ENCODE data around the gene LGALS3BP.
"Not testable (repeated sequence)": the region's sequence is repeated elsewhere in the genome, so short reads cannot be mapped to it uniquely, and the experiment has no call there.

The LGALS3BP gene, protein sequence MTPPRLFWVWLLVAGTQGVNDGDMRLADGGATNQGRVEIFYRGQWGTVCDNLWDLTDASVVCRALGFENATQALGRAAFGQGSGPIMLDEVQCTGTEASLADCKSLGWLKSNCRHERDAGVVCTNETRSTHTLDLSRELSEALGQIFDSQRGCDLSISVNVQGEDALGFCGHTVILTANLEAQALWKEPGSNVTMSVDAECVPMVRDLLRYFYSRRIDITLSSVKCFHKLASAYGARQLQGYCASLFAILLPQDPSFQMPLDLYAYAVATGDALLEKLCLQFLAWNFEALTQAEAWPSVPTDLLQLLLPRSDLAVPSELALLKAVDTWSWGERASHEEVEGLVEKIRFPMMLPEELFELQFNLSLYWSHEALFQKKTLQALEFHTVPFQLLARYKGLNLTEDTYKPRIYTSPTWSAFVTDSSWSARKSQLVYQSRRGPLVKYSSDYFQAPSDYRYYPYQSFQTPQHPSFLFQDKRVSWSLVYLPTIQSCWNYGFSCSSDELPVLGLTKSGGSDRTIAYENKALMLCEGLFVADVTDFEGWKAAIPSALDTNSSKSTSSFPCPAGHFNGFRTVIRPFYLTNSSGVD

DNA sequence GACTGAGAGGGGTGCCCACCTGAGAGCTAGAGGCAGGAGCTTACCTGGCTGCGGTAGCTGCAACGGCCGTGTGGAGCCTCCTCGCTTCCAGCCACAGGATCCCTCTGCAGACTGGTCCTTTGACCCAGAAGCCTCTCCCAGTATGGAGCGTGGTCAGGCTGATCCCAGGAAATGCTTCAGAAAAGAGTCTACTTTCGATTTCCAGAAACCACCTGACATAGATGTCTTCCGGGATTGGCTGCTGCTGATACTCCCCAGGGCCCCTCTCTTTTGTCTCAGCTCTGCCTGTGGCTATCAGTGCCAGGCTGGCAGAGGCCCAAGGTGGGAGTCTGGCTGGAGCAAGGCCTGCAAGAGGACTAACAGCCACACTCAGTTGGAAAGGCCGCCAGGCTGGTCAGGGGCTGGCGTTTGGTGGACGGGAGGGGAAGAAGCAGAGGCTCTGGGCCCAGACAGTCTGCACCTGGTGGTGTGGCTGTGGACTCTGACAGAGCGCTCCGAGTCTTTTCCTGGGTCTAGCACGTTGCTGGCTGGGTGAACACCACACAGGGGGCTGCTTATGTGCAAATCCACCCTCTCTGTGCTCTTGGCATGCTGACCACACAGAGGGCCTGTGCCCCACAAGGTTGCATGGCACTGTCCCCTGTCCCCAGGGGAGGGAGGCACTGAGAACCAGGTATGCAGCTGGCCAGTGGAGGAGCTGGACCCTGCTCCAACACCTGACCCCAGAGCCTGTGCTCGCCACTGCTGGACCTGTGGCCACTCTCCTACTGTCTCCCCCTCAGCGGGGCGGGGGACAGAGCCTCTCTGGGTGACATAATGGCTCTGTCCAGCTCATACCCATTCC lies at the start of gene LGALS3BP:
TSS of gene LGALS3BP (minus strand) at position 144 of the 844 bp plus-strand sequence. CDS start 2,732 bp downstream, outside the sequence.
- no peak for DNase-seq

DNA sequence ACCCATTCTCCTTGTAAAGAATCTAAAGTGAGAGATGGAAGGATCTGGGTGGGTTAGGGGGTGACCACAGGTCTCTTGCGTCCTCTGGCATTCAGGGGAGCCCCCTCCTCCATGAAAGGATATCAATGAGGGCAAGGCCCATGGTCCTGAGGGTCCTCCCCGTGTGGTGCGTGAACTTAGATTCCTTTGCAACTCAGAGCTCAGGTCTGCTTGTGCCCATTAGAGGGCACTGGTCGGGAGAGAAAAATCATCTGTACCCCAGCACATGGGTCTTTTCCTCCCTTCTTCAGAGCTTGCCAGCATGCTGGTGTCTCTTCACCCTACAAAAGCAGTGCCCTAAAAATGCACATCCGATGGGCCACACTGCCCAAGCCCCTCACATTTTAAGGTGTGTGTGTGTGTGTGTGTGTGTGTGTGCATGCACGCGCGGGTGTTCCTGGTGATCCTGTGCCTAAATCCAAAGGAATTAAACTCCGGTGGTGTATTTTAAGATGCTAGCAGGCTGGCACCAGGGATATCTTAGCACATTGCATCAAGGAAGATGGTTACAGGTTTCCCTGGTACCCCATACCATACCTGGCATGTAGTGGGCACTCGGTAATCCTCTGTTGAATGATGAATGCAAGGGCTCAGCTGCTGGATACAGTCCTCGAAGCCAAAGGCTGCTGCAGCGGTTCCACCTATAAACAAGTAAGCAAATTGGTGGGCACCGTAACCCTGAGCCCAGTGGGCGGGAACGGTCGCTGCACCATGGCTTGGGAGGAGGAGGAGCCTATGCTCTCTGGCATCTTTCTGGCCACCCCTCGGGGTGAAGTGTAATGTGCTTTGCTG lies 49.0 kb upstream of the LGALS3BP start:
- DNase-seq: peak; percentile 46

DNA sequence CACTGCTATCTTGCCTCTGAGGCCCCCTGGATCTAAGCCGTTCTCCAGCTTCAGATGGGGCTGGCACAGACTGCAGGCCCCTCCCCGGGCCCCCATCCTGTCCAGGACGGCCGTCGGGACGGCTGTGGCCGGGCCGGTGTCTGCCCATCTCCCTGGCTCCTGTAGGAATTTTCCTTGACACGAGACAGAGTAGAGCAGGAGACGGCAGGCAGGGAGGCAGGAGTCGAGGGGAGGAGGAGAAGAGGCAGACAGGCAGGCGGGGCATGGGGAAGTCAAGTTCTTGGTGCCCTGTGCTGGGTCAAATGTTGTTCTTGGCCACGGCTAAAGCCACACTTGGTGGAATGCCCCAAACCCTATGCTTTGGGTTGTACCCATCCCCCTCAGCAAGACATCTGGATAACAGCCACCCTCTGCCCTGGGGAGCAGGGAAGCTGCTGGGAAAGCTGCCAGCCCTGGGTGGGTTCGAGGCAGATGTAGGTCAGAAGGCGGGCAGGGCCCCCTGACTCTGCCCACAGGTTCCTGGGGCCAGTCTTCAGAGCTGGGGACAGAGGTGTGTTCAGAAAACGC lies 48.3 kb upstream of the LGALS3BP start:
- peak; percentile 40 for DNase-seq

DNA sequence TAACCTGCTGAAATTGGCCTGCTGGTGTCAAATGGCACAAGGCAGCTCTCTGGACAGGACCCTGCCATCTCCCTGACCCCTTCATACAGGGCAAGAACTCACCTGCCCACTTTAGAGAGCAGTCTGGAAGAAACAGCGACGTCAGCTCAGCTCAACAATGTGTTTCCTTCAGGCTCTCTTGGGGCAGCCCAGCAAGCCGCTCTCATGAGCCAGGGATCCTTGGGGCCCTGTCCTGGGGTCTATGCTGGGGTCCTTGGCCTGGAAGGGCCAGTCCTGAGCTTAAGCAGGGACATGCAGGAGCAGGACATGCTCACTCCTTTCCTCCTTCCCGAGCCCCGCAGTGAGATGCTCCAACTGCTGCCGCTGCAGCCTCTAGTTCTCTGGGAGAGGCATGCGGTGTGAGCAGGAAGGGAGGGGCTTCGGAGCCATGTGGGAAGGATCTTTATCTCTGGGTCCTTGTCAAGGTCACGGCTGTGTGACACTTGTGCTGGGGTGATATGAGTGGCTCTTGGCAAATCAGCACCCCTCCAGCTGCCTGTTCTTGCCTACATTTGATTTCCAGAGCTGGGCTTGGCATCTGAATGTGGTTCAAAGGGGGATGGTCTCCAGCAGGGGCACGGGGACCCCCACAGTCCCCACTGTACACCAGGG lies 47.7 kb upstream of the LGALS3BP start:
- DNase-seq: peak; percentile 40

DNA sequence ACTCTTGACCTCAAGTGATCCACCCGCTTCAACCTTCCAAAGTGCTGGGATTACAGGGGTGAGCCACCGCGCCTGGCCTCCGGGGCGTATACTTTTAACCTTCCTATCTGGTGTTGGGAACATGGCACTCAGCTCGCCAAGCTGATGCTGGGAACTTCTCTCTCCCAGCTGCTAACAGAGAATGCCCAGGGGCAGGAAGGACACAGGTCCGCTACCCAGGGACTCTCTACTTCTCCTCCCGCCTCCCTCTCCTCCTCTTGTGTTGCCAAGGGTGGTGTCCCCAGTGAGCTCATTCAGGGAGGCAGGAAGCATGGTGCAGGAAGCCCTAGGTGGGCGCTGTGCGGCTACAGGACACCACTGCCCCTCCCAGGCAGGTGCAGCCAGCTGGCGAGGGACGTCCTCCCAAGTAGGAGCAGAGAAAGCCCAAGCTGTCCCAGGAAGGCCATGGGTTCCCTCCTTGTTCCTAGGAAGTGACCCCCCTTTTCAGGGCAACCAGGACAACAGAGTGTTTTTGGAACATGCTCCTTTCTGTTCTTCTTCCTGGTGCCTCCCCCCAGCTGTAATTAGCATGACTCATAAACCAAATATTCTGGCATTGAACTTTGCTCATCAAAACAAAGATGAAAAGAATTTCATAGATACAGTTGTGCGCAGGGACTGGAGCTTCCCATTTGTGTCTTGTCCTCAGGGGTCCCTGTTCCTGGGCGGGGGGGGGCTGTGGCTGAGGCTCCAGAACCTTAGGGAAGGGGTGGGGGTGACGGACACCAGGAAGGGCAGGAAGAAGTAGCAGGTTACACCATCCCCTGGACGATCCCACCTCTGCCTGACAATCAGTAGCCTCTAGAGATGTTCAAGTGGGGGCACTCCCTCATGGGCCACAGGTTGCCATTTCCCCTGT lies 46.9 kb upstream of the LGALS3BP start:
- DNase-seq: no peak

DNA sequence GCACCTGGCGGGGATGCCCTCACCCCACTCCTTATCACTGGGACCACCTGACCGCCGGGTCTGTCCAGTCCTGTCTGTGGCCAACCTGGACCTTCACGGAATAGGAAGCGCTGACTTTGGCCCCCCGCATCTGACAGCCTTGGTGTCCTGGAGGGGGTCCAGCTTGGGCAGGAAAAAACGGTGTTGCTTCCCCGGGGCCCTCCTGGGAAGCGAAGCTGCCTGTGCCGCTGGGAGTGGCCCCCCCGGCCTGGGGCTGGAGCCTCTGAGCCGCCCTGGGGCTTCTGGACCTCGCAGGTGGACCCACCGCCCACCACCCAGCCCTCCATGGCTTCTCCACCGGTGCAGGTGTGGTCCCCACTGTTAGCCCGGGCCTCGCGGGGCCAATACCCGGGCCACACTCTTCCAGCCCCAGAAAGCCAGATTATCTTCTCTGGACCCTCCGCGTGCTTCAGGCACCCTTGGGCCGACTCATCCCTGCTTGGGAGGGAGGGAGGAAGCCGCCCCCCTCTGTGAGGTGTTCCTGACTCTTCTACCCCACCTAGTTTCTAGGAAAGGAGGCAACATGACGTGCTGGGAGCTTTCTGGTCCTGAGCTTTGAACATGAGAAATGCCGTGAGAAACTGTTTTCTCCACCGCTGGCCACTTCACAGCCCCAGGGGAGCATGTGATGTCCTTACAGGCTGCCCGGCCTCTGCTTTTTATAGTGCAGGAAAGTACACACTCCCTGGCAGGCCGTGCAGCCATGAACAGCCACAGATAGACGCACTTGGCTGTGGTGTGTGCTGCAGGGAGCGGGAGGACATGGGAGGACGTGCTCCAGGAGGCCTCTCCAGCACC lies 45.4 kb upstream of the LGALS3BP start:
- DNase-seq: no peak

DNA sequence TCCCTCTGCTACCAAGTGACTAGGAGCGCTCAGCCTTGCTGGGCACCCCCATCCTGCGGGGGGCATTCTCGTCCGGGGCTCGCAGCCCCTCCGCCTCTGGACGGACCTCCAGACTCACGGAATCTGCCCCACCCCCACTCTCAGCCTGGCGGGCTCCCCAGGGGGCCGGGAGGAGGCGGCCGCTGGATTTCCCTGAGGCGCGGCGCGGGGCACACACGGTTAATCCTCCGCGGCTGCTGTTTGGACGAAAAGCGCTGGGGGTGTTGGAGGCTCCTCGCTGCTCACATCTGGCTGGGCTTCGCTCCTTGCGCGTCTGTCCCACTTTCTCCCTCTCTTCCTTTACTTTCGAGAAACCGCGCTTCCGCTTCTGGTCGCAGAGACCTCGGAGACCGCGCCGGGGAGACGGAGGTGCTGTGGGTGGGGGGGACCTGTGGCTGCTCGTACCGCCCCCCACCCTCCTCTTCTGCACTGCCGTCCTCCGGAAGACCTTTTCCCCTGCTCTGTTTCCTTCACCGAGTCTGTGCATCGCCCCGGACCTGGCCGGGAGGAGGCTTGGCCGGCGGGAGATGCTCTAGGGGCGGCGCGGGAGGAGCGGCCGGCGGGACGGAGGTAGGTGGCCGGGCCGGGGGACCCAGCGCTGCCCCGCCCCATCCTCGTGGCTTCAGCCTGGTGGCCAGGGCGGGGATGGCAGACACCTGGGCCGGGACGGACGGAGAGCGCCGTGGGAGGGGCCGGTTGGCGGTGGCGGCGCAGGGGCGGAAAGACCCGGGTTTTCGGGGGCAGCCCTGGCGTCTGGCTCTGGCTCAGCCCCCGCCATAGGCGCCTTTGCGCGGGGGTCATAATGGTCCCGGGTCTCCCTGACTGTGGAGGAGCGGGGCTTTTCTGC lies 44.4 kb upstream of the LGALS3BP start, which contains the start of gene C1QTNF1:
TSS of gene C1QTNF1 (plus strand) at position 284 of the 886 bp plus-strand sequence. CDS start 19,800 bp downstream, outside the sequence.
- peak; percentile 68 for DNase-seq

DNA sequence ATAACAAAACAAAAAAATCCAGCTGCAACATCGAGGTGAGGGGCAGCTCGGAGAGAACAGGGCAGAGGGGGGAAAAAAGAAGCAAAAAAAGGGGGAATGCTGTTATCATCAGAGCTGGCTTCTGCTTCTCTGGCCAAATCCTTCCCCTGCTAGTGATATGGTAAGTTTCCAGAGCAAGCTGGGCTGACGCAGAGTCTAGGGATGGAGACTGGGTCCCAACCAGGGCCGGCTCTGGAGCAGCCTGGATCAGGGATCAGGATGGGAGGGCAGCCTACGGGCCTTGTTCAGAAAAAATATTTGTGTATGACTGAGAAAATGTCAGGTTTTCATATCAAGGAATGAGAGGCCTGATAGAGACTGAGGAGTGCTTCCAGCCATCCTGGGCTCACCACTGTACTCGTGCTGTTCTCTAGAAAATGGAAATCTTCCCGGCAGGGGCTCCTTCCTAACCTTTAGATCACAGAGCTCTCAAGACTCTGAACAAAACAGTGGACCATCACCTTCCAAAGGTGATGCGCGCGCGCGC lies 43.5 kb upstream of the LGALS3BP start:
- DNase-seq: no peak

DNA sequence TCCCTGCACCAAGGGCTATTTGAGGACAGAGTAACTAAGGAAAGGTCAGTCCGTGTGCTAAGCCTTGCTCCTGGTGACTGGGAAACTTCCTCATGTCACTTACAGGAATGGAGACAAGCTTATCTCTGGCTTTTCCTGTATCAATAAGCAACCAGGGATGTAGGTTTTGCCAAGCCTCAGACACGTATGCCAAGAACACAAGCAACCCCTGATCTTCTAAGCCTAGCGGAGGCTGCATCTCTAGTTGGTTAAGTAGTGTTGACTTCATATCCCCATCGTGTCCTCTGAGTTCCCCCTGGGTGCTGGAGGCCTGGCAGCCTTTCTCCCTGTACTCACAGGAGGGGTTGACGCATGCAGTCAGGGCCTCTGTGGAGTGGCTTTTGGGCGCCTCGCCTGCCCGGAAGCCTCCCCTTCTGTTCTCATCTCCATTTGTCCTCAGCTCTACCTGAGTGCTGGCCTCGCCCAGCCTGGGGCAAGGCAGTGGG lies 42.8 kb upstream of the LGALS3BP start:
- no peak for DNase-seq

DNA sequence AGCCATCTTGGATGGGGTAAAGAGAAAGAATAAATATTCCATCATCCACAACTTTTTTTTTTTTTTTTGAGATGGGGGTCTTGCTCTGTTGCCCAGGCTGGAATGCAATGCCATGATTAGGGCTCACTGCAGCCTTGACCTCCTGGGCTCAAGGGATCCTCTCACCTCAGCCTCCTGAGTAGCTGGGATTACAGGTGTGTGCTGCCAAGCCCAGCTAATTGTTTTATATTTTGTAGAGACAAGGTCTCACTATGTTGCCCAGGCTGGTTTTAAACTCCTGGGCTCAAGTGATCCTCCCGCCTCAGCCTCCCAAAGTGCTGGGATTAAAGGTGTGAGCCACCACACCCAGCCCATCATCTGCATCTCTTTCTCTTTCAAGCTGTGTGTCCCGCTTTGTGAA lies 42.2 kb upstream of the LGALS3BP start:
- not testable (repeated sequence) for DNase-seq

DNA sequence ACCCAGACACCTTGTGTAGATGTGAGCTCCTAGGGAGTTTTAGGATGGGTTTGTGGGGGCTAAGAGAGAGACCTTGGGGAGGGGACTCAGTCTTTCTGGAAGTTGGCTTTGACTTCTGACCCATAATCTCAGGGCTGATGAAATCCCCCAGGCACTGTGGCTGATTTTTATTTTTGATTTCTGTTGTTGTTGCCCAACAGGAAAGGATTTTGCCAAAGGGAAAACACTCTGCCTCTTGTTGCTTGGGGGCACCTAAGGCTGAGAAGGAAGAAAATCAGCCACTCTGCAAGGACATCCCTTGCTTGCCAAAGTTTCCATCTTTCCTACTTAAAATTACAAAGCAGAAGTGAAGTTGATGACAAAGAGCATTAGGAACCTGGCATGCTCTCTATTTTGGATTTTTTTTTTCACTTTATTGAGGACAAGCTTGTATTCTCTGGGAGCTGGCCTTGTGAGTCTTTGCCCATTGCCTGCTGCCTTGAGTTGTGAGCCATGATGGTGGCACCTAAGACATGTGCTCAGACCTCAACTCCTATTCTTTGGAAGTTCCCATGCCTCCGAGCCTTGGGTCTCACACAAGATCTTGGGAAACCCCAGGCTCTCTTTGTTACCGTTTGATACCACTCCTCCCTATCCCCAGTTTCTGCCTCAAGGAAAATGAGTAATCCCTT lies 41.0 kb upstream of the LGALS3BP start:
- DNase-seq: no peak

DNA sequence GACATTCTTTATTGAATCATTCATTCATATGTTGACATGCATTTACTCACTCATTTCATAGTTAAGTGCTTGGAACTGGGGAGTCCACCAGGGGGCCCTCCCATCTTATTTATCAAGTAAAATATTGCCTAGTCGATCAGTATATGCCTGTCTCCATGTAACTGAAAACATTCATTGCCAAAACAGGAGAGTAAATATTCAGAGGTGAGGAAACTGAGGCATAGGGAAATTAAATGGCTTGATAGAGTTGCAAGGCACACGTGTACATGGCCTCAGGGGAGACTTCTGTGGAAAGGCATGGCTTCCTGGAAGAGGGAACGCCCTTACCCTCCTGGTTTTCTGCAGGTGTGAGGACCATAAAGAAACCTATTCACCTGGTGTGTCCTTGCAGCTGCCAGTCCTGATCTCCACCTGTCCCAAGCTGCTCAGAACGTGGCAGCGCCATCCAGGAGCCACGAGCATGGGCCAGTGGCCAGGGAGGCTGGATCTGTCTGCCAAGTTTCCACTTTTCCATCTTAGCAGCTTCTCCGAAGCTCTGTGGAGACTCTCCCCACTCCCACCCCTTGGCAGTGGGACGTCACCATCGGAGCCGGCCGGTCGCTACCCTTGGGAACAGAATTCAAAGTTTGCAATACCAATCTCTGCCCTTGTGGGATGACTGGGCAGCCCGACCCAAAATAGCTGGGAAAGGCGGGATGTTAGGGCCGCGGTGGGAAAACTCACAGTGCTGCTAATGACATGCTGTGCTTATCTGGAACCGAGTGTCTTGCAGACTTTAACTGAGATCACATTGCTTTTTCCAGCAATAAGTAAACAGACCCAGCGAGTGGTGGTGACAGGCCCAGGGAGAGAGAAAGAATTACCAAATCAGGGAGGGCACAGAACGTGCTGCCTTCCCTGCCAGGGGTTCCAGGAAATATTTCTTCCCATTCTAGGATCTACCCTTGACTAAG lies 40.2 kb upstream of the LGALS3BP start:
- peak; percentile 50 for DNase-seq

DNA sequence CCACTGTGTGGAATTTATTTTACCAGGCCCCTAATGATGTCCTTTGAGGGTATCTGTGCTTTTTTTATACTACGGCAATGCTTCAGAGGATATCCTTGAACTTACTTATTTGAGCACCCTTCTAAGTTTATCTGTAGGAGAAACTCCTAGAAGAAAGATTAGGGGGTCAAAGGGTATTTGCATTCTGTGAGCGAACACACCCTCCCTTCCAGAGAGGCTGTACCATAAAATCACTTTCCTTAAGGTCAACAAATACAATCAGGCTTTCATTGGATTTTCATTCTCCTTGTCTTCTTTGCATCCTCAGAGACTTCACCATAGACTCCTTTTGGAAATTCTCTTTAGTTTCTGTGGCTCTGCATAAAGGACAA lies 39.5 kb upstream of the LGALS3BP start:
- DNase-seq: no peak

DNA sequence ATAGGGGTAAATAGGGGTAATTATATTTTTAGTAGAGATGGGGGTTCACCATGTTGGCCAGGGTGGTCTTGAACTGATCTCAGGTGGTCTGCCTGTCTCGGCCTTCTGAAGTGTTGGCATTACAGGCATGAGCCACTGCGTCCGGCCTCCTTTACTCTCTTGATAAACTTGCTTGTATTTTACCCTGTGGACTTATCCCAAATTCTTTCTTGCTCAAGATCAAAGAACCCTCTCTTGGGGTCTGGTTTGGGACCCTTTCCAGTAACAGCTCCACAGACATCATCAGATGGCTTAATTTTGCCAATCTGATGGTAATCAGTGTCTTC lies 38.6 kb upstream of the LGALS3BP start:
- no peak for DNase-seq

DNA sequence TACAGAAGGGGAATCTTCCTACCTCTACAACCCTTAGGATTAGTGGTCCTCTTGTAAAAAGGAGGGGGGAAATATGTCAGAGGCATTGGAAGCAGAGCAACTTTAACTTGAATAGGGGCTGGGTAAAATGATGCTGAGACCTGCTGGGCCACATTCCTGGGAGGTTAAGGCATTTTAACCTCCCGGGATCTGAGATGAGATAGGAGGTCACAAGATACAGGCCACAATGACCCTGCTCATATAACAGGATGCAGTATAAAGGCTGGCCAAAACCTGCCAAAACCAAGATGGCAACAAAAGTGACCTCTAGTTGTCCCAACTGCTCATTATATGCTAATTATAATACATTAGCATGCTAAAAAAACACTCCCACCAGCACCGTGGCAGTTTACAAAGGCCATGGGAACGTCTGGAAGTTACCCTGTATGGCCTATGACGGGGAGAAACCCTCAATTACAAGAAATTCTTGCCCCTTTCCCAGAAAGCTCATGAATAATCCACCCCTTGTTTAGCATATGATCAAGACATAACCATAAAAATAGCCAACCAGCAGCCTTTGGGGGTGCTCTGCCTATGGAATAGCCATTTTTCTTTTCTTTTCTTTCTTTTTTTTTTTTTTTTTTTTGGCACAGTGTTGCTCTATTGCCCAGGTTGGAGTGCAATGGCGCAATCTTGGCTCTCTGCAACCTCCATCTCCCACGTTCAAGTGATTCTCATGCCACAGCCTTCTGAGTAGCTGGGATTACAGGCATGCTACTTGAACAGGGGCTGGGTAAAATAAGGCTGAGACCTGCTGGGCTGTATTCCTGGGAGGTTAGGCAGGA lies 38.0 kb upstream of the LGALS3BP start:
- peak; percentile 13 for DNase-seq

All from activated CD8-positive, alpha-beta memory T cell treated with anti-CD3 and anti-CD28 coated beads, Interleukin-2, amount 50 U/mL, for 48 hours (primary cell).